Stimulated activated CD8-positive, alpha-beta memory T cell treated with anti-CD3 and anti-CD28 coated beads, Interleukin-7, amount 100 ng/mL, for 24 hours (primary cell): Measurements from ENCODE around the gene CYLD.

Experiments
- DNase-seq: peaks from one replicate; pipeline ENCODE4 v3.0.0-alpha.2; 2020; ENCODE audit warnings: low read depth

CYLD gene

GRCh38 chr16:50781043-50781442, 39.2 kb downstream of the CYLD start:
- DNase-seq: no peak

GRCh38 chr16:50781518-50781917, 39.6 kb downstream of the CYLD start:
- no peak for DNase-seq

GRCh38 chr16:50789757-50790156, 47.9 kb downstream of the CYLD start:
- DNase-seq: no peak

- no peak for DNase-seq
Observed at GRCh38 chr16:50791522-50791921, 49.6 kb downstream of the CYLD start.

GRCh38 chr16:50796829-50797228, 54.9 kb downstream of the CYLD start:
- no peak for DNase-seq

GRCh38 chr16:50797456-50797855, 55.6 kb downstream of the CYLD start:
- DNase-seq: no peak

GRCh38 chr16:50800074-50800473, 58.2 kb downstream of the CYLD start:
- DNase-seq: no peak

GRCh38 chr16:50801036-50801435, 59.1 kb downstream of the CYLD start:
- DNase-seq: no peak

- no peak for DNase-seq
Observed at GRCh38 chr16:50802000-50802399, 60.1 kb downstream of the CYLD start.

GRCh38 chr16:50802961-50803360, 61.1 kb downstream of the CYLD start:
- no peak for DNase-seq

GRCh38 chr16:50804290-50804907, 62.5 kb downstream of the CYLD start:
- DNase-seq: no peak

GRCh38 chr16:50806099-50807062, 64.5 kb downstream of the CYLD start:
- DNase-seq: peak; percentile 62

GRCh38 chr16:50808929-50809538, 67.1 kb downstream of the CYLD start:
- no peak for DNase-seq

- no peak for DNase-seq
Observed at GRCh38 chr16:50809561-50809960, 67.7 kb downstream of the CYLD start.

GRCh38 chr16:50810241-50810965, 68.5 kb downstream of the CYLD start:
- DNase-seq: no peak

- no peak for DNase-seq
Observed at GRCh38 chr16:50812046-50812445, 70.2 kb downstream of the CYLD start.

- no peak for DNase-seq
Observed at GRCh38 chr16:50812876-50813466, 71.1 kb downstream of the CYLD start.

- DNase-seq: no peak
Observed at GRCh38 chr16:50814052-50814451, 72.2 kb downstream of the CYLD start.

GRCh38 chr16:50814541-50814940, 72.7 kb downstream of the CYLD start:
- no peak for DNase-seq

- no peak for DNase-seq
Observed at GRCh38 chr16:50815382-50815781, 73.5 kb downstream of the CYLD start.

GRCh38 chr16:50816901-50817555, 75.1 kb downstream of the CYLD start:
- DNase-seq: no peak
